Fibroblast of lung (primary cell): ENCODE measurements around the gene SLC43A1.

ENCODE experiments used
- EZH2 ChIP-seq: IDR thresholded peaks from 2 replicates; pipeline ENCODE4 v1.5.1; 2012; ENCODE audit warnings: low read length, control low read depth, mild to moderate bottlenecking; ENCODE audit errors: missing control alignments
- TF ChIP-seq, protein P1 (sequence below), 2 donors: IDR thresholded peaks in 1 of 2; conservative IDR thresholded peaks in 1 of 2; 1 replicate in 1 of 2; 2 replicates in 1 of 2; pipeline ENCODE4 v1.5.1; 2011 to 2012; ENCODE audit warnings: low read length in 2 of 2, control low read depth in 1 of 2, inconsistent platforms in 1 of 2, low read depth in 1 of 2, mild to moderate bottlenecking in 1 of 2

DNA sequence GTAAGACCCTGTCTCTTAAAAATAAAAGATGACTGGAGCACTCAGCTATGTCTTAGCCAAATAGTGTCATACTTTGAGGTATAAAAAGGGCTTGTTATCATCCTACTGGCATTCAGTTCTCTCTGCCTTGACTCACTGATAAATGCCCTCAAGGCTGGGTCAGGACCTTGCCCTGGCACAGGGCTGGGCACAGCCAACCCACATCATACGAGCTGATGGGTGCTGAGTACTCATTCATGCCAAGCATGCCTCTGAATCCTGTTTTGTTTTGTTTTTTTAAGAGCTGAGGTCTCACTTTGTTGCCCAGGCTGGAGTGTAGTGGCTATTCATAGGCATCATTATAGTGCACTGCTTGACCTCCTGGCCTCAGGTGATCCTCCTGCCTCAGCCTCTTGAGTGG is 23.8 kb upstream of the SLC43A1 start:
- TF ChIP-seq, protein P1, sequence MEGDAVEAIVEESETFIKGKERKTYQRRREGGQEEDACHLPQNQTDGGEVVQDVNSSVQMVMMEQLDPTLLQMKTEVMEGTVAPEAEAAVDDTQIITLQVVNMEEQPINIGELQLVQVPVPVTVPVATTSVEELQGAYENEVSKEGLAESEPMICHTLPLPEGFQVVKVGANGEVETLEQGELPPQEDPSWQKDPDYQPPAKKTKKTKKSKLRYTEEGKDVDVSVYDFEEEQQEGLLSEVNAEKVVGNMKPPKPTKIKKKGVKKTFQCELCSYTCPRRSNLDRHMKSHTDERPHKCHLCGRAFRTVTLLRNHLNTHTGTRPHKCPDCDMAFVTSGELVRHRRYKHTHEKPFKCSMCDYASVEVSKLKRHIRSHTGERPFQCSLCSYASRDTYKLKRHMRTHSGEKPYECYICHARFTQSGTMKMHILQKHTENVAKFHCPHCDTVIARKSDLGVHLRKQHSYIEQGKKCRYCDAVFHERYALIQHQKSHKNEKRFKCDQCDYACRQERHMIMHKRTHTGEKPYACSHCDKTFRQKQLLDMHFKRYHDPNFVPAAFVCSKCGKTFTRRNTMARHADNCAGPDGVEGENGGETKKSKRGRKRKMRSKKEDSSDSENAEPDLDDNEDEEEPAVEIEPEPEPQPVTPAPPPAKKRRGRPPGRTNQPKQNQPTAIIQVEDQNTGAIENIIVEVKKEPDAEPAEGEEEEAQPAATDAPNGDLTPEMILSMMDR (conservative IDR thresholded peaks at IDR 0.05 in 1 of 2, IDR thresholded peaks at IDR 0.05 in 1 of 2; ENCODE audit: low read depth in 1 of 2, low read length in 2 of 2), result no peak
- no peak for TF ChIP-seq EZH2
